Neural progenitor cell (in vitro differentiated cells): ENCODE data around the gene CSF1R. TPM values are rescaled to one million over a fixed set of nuclear protein-coding genes. Genes with fewer than 3 reads are reported as not detected.

ENCODE experiments used
- DNase-seq: peaks from one replicate; pipeline ENCODE4 v3.0.0-alpha.2; 2016; ENCODE audit warnings: low spot score
- H2AFZ ChIP-seq: fragments of 200-600 bp; sonication (generic); replicated peaks from 2 replicates; pipeline ENCODE4 v1.6.1; 2016; ENCODE audit warnings: antibody characterized with exemption
- H3F3A ChIP-seq: fragments of 200-600 bp; sonication (generic); 2 replicates; pipeline ENCODE4 v1.6.1; 2016; ENCODE audit warnings: antibody characterized with exemption, low read depth
- H3K27ac ChIP-seq: fragments of 200-600 bp; sonication (generic); 2 replicates; pipeline ENCODE4 v1.5.1; 2016; ENCODE audit warnings: mild to moderate bottlenecking
- H3K27me3 ChIP-seq: fragments of 200-600 bp; sonication (generic); 2 replicates; pipeline ENCODE4 v1.6.1; 2016; ENCODE audit warnings: mild to moderate bottlenecking, moderate library complexity
- H3K36me3 ChIP-seq: fragments of 200-600 bp; sonication (generic); 2 replicates; pipeline ENCODE4 v1.5.1; 2016
- H3K4me1 ChIP-seq: fragments of 200-600 bp; sonication (generic); 2 replicates; pipeline ENCODE4 v1.6.1; 2016; ENCODE audit warnings: mixed run types
- H3K4me2 ChIP-seq: fragments of 200-600 bp; sonication (generic); 2 replicates; pipeline ENCODE4 v1.6.1; 2016
- H3K4me3 ChIP-seq: fragments of 200-600 bp; sonication (generic); 2 replicates; pipeline ENCODE4 v1.5.1; 2016
- H3K79me2 ChIP-seq: fragments of 200-600 bp; sonication (generic); 2 replicates; pipeline ENCODE4 v1.6.1; 2016; ENCODE audit warnings: low read depth
- H3K9ac ChIP-seq: fragments of 200-600 bp; sonication (generic); 2 replicates; pipeline ENCODE4 v1.6.1; 2016
- H3K9me3 ChIP-seq: fragments of 200-600 bp; sonication (generic); 2 replicates; pipeline ENCODE4 v1.5.1; 2016; ENCODE audit warnings: low read depth
- H4K20me1 ChIP-seq: fragments of 200-600 bp; sonication (generic); 2 replicates; pipeline ENCODE4 v1.6.1; 2016; ENCODE audit warnings: low read depth
- H3K27ac Mint-ChIP-seq: 3 replicates; pipeline ENCODE4 v1.8.0; 2021; ENCODE audit warnings: mixed read lengths
- H3K27me3 Mint-ChIP-seq: 2 replicates; pipeline ENCODE4 v1.8.0; 2022; ENCODE audit warnings: low read depth, mild to moderate bottlenecking, inconsistent platforms, moderate library complexity, mixed read lengths; ENCODE audit not compliant: insufficient read depth
- H3K36me3 Mint-ChIP-seq: 3 replicates; pipeline ENCODE4 v1.8.0; 2021; ENCODE audit warnings: mixed read lengths
- H3K4me1 Mint-ChIP-seq: 3 replicates; pipeline ENCODE4 v1.8.0; 2021; ENCODE audit warnings: mixed read lengths
- H3K4me3 Mint-ChIP-seq: 3 replicates; pipeline ENCODE4 v1.8.0; 2021; ENCODE audit warnings: mild to moderate bottlenecking, moderate library complexity, mixed read lengths
- H3K9me3 Mint-ChIP-seq: 3 replicates; pipeline ENCODE4 v1.8.0; 2020; ENCODE audit warnings: mixed read lengths
- EZH2 ChIP-seq: fragments of 200-600 bp; sonication (generic); IDR thresholded peaks from 2 replicates; pipeline ENCODE4 v1.6.1; 2017; ENCODE audit warnings: antibody characterized with exemption, mild to moderate bottlenecking, moderate library complexity
- EZH2phosphoT487 ChIP-seq: fragments of 200-600 bp; sonication (generic); IDR thresholded peaks from 2 replicates; pipeline ENCODE4 v1.6.1; 2017; ENCODE audit warnings: antibody characterized with exemption
- total RNA-seq: library from RNA; depleted of rRNA; stranded (reverse); fragments of >200 nt; gene quantifications from 2 replicates; pipeline ENCODE4 v1.2.3, GENCODE V29; 2015; ENCODE audit warnings: low replicate concordance
- TF ChIP-seq, protein P1 (sequence below): fragments of 200-600 bp; sonication (generic); IDR thresholded peaks from 2 replicates; pipeline ENCODE4 v1.5.1; 2017; ENCODE audit warnings: antibody characterized with exemption, mild to moderate bottlenecking

The CSF1R gene
- total RNA-seq, 1 donor from 2014 or later: not detected

DNA sequence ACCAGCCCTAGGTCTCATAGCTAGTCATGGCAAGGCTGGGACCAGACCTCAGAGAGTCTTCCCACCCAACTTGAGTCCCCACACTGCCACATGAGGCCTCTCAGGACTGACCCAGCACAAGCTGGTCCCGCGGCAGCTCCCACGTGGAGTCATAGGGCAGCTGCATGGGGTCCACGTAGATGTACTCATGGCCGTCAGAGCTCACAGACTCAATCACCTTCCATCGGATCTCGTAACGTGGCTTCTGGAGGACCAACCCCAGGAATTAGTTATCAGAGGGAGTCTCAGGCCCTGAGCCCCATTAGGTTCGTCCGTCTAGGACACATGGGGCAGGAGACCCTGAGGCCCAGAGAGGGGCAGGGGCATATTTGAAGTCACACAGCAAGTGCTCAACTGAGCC, 39.0 kb upstream of the CSF1R start:
- H3K9me3 Mint-ChIP-seq: no peaks in the 10 kb centered on the region
- peaks cover 13% of the 10 kb centered on the region for H3K4me1 Mint-ChIP-seq
- Histone ChIP-seq H3K27me3 (no peaks in the 10 kb centered on the region), H3K27ac (no peak overlapping the region), H3K4me2 (no peak overlapping the region), H2AFZ (no peak overlapping the region), H3K9ac (no peak overlapping the region), H3K9me3 (no peaks in the 10 kb centered on the region), H3K79me2 (no peaks in the 10 kb centered on the region), H3K36me3 (no peaks in the 10 kb centered on the region), H3K4me1 (peaks cover 8% of the 10 kb centered on the region), H4K20me1 (no peaks in the 10 kb centered on the region), H3K4me3 (no peak overlapping the region), H3F3A (peaks cover 3% of the 10 kb centered on the region)
- no peak overlapping the region for H3K4me3 Mint-ChIP-seq
- TF ChIP-seq EZH2phosphoT487 (no peak), EZH2 (no peak)
- TF ChIP-seq, protein P1, sequence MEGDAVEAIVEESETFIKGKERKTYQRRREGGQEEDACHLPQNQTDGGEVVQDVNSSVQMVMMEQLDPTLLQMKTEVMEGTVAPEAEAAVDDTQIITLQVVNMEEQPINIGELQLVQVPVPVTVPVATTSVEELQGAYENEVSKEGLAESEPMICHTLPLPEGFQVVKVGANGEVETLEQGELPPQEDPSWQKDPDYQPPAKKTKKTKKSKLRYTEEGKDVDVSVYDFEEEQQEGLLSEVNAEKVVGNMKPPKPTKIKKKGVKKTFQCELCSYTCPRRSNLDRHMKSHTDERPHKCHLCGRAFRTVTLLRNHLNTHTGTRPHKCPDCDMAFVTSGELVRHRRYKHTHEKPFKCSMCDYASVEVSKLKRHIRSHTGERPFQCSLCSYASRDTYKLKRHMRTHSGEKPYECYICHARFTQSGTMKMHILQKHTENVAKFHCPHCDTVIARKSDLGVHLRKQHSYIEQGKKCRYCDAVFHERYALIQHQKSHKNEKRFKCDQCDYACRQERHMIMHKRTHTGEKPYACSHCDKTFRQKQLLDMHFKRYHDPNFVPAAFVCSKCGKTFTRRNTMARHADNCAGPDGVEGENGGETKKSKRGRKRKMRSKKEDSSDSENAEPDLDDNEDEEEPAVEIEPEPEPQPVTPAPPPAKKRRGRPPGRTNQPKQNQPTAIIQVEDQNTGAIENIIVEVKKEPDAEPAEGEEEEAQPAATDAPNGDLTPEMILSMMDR: no peak
- H3K36me3 Mint-ChIP-seq: no peaks in the 10 kb centered on the region
- DNase-seq: no peak
- H3K27ac Mint-ChIP-seq: no peak overlapping the region
- peaks cover 10% of the 10 kb centered on the region for H3K27me3 Mint-ChIP-seq

DNA sequence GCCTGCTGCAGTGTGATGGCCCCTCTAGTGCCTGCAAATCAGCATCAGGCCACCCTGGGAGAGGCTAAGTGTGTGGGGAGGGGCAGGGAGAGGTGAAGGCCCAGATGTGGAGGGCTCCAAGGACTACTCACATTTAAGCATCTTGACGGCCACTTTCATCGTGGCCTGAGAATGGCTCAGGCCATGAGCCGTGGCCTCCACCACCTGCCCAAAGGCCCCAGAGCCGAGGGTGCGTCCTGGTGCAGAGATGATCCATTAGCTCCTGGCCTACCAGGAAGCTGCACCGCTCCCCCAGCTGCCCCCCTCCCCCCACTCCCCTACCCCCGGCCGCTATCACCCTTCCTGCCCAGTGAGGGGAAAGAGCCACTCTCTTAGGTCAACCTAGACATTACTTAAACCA, 38.2 kb upstream of the CSF1R start:
- Mint-ChIP-seq H3K9me3 (no peaks in the 10 kb centered on the region), H3K4me1 (peaks cover 8% of the 10 kb centered on the region), H3K36me3 (no peaks in the 10 kb centered on the region), H3K27ac (no peak overlapping the region), H3K4me3 (no peak overlapping the region), H3K27me3 (peaks cover 10% of the 10 kb centered on the region)
- Histone ChIP-seq H3K9ac (no peak overlapping the region), H3K27me3 (no peaks in the 10 kb centered on the region), H3K4me2 (no peak overlapping the region), H4K20me1 (no peaks in the 10 kb centered on the region), H3K79me2 (no peaks in the 10 kb centered on the region), H3K4me1 (peaks cover 5% of the 10 kb centered on the region), H2AFZ (no peak overlapping the region), H3K36me3 (no peaks in the 10 kb centered on the region), H3F3A (no peaks in the 10 kb centered on the region), H3K27ac (no peak overlapping the region), H3K9me3 (no peaks in the 10 kb centered on the region), H3K4me3 (no peak overlapping the region)
- TF ChIP-seq, protein P1: no peak
- TF ChIP-seq EZH2phosphoT487 (no peak), EZH2 (no peak)
- no peak for DNase-seq

DNA sequence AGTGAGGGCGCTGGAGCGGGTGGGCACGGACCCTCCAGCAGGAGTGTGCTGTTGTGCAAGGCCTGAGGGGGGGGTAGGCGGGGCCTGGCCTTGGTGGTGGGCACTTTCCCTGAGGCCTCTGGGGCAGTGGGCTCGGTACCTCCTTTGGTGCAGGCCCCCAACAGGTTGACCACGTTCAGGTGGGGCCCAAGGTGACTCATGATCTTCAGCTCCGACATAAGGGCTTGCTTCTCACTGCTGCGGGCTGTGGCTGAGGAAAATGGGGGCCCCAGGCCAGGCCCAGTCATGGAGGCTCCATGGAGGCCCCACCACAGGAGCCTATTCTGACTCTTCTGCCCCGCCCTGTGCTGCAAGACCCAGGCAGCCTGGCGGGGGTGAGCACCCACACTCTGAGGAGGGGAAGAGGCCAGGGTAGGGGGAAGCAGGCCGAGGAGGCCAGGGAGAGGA, 37.8 kb upstream of the CSF1R start:
- H3K9ac ChIP-seq: no peak overlapping the region
- H2AFZ ChIP-seq: no peak overlapping the region
- no peaks in the 10 kb centered on the region for H3K36me3 ChIP-seq
- no peak overlapping the region for H3K4me2 ChIP-seq
- TF ChIP-seq, protein P1: no peak
- TF ChIP-seq EZH2phosphoT487 (no peak), EZH2 (no peak)
- H3K27me3 ChIP-seq: no peaks in the 10 kb centered on the region
- no peaks in the 10 kb centered on the region for H3K9me3 ChIP-seq
- no peak overlapping the region for H3K27ac Mint-ChIP-seq
- H3K79me2 ChIP-seq: no peaks in the 10 kb centered on the region
- no peak overlapping the region for H3K4me3 Mint-ChIP-seq
- H3K27me3 Mint-ChIP-seq: peaks cover 10% of the 10 kb centered on the region
- H3F3A ChIP-seq: no peaks in the 10 kb centered on the region
- H3K4me1 ChIP-seq: peaks cover 5% of the 10 kb centered on the region
- no peak overlapping the region for H3K4me3 ChIP-seq
- no peak overlapping the region for H3K27ac ChIP-seq
- no peaks in the 10 kb centered on the region for H3K36me3 Mint-ChIP-seq
- no peaks in the 10 kb centered on the region for H4K20me1 ChIP-seq
- DNase-seq: no peak
- no peaks in the 10 kb centered on the region for H3K9me3 Mint-ChIP-seq
- peaks cover 8% of the 10 kb centered on the region for H3K4me1 Mint-ChIP-seq

DNA sequence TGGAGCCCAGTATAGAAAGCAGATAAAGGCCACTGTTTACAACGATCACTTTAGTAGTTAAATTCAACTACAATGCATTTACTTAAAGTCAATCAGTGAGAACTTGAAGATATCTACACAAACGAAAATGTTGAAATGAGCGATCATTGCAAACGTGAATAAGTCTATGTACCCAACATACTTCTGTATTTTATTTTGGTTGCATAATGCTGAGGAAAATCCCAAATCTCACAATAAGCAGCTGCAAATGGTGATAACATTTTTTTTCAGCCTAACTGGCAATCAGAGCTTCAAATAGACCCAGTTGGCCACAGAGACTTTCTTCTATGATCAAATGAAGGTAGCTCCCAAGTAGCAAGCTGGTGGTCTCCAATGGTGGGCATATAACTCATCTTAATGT, 37.2 kb upstream of the CSF1R start:
- no peaks in the 10 kb centered on the region for H3K9me3 ChIP-seq
- Mint-ChIP-seq H3K9me3 (no peaks in the 10 kb centered on the region), H3K36me3 (no peaks in the 10 kb centered on the region), H3K4me3 (no peak overlapping the region), H3K27me3 (peaks cover 8% of the 10 kb centered on the region), H3K4me1 (peaks cover 8% of the 10 kb centered on the region), H3K27ac (no peak overlapping the region)
- H3F3A ChIP-seq: no peaks in the 10 kb centered on the region
- no peak overlapping the region for H3K4me3 ChIP-seq
- H3K27ac ChIP-seq: no peak overlapping the region
- no peak overlapping the region for H3K9ac ChIP-seq
- TF ChIP-seq EZH2phosphoT487 (no peak), EZH2 (no peak)
- TF ChIP-seq, protein P1: no peak
- H3K4me2 ChIP-seq: no peak overlapping the region
- H2AFZ ChIP-seq: no peak overlapping the region
- no peak for DNase-seq
- H3K4me1 ChIP-seq: peaks cover 5% of the 10 kb centered on the region
- H3K27me3 ChIP-seq: no peaks in the 10 kb centered on the region
- H3K79me2 ChIP-seq: no peaks in the 10 kb centered on the region
- H3K36me3 ChIP-seq: no peaks in the 10 kb centered on the region
- H4K20me1 ChIP-seq: no peaks in the 10 kb centered on the region
